ENCODE measurements around the gene RNASE3. TPM values are rescaled to one million over a fixed set of nuclear protein-coding genes. Genes with fewer than 3 reads are reported as not detected.

RNASE3 gene
- total RNA-seq, 1 experiment from 2014 or later = not detected

- H3K4me2 ChIP-seq (ENCODE audit: low read length) = peak overlapping the region; percentile 63
- peak overlapping the region; percentile 6 to 33; a peak in 2 of 4 replicates for H3K4me3 ChIP-seq (replicated peaks in 1 of 2; ENCODE audit: low read depth in 1 of 2, low read length in 2 of 2)
- BruUV-seq (replicated peaks) = no TSS peak
Measured at GRCh38 chr14:20848316-20848954, 42.8 kb upstream of the RNASE3 start.

DNA sequence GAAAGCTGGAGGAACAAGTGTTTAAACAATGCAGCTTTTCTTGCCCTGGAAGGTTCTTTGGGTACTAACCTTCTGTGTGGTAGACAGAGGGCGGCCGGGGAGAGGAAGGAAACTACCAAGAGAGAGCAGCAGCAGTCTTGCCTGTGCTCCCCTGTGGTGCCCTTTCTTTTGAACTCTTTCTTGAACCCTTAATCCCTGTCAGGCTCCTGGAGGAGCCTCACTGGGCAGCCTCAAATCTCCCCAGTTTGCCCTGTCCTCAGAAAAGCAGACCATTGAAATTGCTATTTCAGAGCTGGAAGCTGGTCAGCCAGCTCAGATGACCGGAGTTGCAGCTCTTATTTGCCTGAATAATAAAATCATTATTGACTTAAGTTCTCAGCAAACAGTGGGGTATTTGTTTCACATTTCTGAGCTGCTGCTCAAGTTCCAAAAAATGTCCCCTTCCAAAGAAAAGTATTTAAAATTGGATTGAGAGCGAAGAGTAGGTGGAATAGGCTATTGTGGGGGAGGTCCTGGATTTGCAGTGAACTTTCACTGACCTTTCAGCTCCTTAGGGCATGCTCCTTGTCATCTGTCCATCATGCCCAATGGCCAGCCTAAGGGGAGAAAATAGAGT is 42.1 kb upstream of the RNASE3 start:
- intact Hi-C loops (cut with micrococcal nuclease) = no loop called here
- POLR2A ChIA-PET = interaction anchor here (1.3 kb wide), 1 partner anchor 165 kb away, joined by 3 read pairs; the partner anchor contains the start of gene RNASE4
- BruUV-seq (replicated peaks) = no TSS peak
- H4K20me1 ChIP-seq (ENCODE audit: insufficient read depth) = no peaks in the 10 kb centered on the region
- H3K36me3 ChIP-seq (ENCODE audit: control insufficient read depth in 1 of 2, insufficient read depth in 2 of 2, low read length in 2 of 2) = no peaks in the 10 kb centered on the region
- H3K27ac ChIP-seq (ENCODE audit: low read depth, low read length) = peak overlapping the region; percentile 36; the same call in 1 of the 2 replicates
- ATAC-seq = peak; percentile 63
- CTCF ChIA-PET = interaction anchor here (1.1 to 4.5 kb wide), 5 partner anchors 10 to 122 kb away, joined by 4 to 38 read pairs (median 12); no protein-coding TSS in a partner anchor
- TF ChIP-seq REST (IDR thresholded peaks at IDR 0.05; ENCODE audit: low read depth) (no peak), ELF1 (IDR thresholded peaks at IDR 0.05; ENCODE audit: borderline replicate concordance, low read depth) (no peak)
- no peak for DNase-seq (ENCODE audit: low read depth, low spot score)
- peak overlapping the region in 1 of 2 experiments; percentile 33; a peak in 2 of 4 replicates for H3K4me3 ChIP-seq (replicated peaks in 1 of 2; ENCODE audit: low read depth in 1 of 2, low read length in 2 of 2)
- H3K4me2 ChIP-seq (ENCODE audit: low read length) = peak overlapping the region; percentile 63
- H3K27me3 ChIP-seq (ENCODE audit: insufficient read depth, low read length) = no peaks in the 10 kb centered on the region
- H3K9ac ChIP-seq (ENCODE audit: low read length) = peak overlapping the region; percentile 16
- H3K9me3 ChIP-seq (ENCODE audit: control insufficient read depth in 1 of 2, insufficient read depth in 1 of 2, low read depth in 1 of 2, low read length in 2 of 2) = no peaks in the 10 kb centered on the region
- no peaks in the 10 kb centered on the region for H3K79me2 ChIP-seq (ENCODE audit: insufficient read depth, low read length)
- H2AFZ ChIP-seq (ENCODE audit: low read depth, low read length, poor library complexity, severe bottlenecking) = no peak overlapping the region
- RAD21 ChIA-PET (ENCODE audit: low non-redundant PET in 1 of 2, low total read pairs in 2 of 2, uncharacterized antibody in 2 of 2, unreplicated experiment in 2 of 2) = no interaction called here
- H3K9me2 ChIP-seq (ENCODE audit: insufficient read depth) = no peaks in the 10 kb centered on the region
- H3K4me1 ChIP-seq (ENCODE audit: control insufficient read depth in 1 of 2, insufficient read depth in 2 of 2, low read length in 2 of 2) = peaks cover 17 to 20% of the 10 kb centered on the region in 2 experiments

More at GRCh38 chr14:20848316-20848954, 42.8 kb upstream of the RNASE3 start:
- peak overlapping the region; percentile 36; the same call in 1 of the 2 replicates for H3K27ac ChIP-seq (ENCODE audit: low read depth, low read length)
- peak; percentile 98 for ATAC-seq
- peak; percentile 32 for DNase-seq (ENCODE audit: low read depth, low spot score)
- RAD21 ChIA-PET (ENCODE audit: low non-redundant PET in 1 of 2, low total read pairs in 2 of 2, uncharacterized antibody in 2 of 2, unreplicated experiment in 2 of 2) = no interaction called here
- CTCF ChIA-PET = interaction anchor here (2.0 to 4.5 kb wide), 4 partner anchors 10 to 123 kb away, joined by 7 to 38 read pairs (median 14); no protein-coding TSS in a partner anchor
- intact Hi-C loops (cut with micrococcal nuclease) = no loop called here
- no peaks in the 10 kb centered on the region for H4K20me1 ChIP-seq (ENCODE audit: insufficient read depth)
- H2AFZ ChIP-seq (ENCODE audit: low read depth, low read length, poor library complexity, severe bottlenecking) = no peak overlapping the region
- no peaks in the 10 kb centered on the region for H3K9me3 ChIP-seq (ENCODE audit: control insufficient read depth in 1 of 2, insufficient read depth in 1 of 2, low read depth in 1 of 2, low read length in 2 of 2)
- H3K9me2 ChIP-seq (ENCODE audit: insufficient read depth) = no peaks in the 10 kb centered on the region
- H3K79me2 ChIP-seq (ENCODE audit: insufficient read depth, low read length) = no peaks in the 10 kb centered on the region
- no peaks in the 10 kb centered on the region for H3K27me3 ChIP-seq (ENCODE audit: insufficient read depth, low read length)
- H3K4me1 ChIP-seq (ENCODE audit: control insufficient read depth in 1 of 2, insufficient read depth in 2 of 2, low read length in 2 of 2) = peaks cover 17 to 20% of the 10 kb centered on the region in 2 experiments
- no peaks in the 10 kb centered on the region for H3K36me3 ChIP-seq (ENCODE audit: control insufficient read depth in 1 of 2, insufficient read depth in 2 of 2, low read length in 2 of 2)
- POLR2A ChIA-PET = interaction anchor here (1.0 to 1.3 kb wide), 2 partner anchors 25 to 164 kb away, joined by 3 read pairs; partner anchors contain the start of gene RNASE4
- no peak for TF ChIP-seq ZFX (IDR thresholded peaks at IDR 0.05)
- peak; percentile 73 for TF ChIP-seq FOSL1 (IDR thresholded peaks at IDR 0.05; ENCODE audit: low read depth)
- TF ChIP-seq JUND (IDR thresholded peaks at IDR 0.05) = peak; percentile 63
- TF ChIP-seq SP1 (IDR thresholded peaks at IDR 0.05; ENCODE audit: low read depth) = peak; percentile 66; the same call in 1 of the 2 replicates
- H3K9ac ChIP-seq (ENCODE audit: low read length) = peak overlapping the region; percentile 16

All from HCT116 (cell line).